ENCODE measurements around the gene GPHN.
"Not testable (repeated sequence)": the region's sequence is repeated elsewhere in the genome, so short reads cannot be mapped to it uniquely, and the experiment has no call there.

The GPHN gene

DNA sequence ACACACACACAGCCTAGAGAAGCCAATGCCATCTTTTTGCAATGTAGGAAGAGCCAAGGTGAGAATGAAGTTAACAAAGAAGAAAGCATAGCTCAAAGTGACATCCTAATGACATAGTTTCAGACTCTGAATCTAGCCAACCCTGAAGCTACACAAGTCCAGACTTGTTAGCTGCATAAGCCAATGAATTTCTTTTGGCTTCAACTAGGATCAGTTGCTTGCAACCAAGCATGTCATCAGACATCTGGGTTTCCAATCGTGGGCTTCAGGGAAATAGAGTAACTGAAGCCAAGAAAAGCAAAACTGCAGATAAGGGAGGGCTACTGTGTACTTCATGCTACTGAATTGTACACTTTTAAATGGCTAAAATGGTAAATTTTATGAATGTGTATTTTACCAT lies 4.4 kb upstream of the GPHN start:
- no peak for DNase-seq

DNA sequence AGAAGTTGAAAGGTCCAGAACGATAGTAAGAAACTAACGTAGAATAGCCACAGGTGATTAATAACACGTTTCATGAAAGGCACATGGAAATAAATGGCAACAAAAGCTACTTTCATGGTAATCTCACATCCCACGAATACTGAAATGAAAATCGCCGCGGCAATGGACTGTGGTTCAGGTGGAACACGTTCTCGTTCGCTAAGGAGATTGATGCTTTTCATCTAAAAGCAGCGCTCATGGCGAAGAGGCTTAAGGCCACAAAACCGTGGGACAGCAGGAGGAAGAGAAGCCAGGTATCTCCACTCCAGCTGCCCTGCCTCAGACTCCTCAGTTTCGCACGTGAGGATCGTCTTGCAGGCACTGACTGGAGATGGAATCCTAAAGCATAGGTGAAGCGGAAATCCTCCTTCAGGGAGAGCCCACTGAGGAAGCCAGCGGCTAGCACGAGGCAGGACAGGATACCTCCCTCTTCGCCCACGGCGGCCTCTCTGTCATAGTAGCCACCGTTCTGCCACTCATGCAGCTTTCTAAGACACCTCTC lies 696 bp upstream of the GPHN start:
- no peak for DNase-seq

DNA sequence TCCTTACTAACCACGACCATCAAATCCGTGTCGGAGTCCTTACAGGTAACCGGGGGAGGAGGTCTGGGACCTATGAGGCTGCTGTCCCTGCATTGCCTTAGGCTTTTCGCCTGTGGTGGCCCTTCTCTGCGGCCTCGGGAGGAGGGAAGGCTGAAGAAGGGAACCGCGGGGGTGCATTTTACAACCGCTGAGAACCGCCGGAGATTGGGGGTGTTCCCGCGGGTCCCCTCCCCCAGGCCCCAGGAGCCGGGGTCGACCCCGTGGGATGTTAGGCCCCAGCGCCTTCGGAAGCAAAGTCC lies 549 bp downstream of the GPHN start:
- no peak for DNase-seq

DNA sequence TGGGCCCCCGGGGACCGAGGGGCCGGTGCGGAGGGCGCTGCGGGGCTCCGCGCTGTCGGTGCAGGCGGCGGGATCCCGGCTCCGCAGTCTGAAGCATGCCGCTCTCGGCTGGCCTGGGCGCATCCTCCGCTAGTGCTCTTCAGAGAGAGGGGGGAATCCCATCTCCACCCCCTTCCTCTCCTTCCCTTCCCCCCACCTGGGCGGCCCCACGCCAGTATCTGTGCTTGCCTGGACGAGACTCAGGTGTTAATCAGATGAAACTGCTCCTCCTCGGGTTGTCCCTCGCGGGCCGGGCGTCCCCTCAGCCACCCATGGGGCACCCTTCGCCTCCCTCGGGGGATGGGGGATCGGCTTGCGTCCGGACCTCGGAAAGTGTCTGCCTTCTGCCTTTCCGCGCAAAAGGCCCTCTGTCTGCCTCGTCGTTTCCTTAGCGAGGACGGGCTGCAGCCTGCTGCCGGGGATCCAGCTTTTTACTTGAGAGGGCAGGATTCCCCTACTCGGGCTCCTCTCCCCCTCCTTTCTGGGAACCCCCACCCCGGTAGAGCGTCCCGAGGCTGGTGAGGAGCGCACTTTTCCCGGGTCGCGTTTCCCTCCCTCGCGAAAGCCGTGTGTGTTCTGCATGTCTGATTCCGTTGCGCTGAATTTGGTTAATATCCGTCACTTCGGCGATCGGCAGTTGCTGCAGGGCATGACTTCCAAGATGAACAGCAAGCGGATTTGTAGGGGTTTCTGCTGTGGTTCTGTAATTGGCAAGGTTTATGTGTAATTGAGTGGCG lies 1.1 kb downstream of the GPHN start:
- DNase-seq, result no peak

DNA sequence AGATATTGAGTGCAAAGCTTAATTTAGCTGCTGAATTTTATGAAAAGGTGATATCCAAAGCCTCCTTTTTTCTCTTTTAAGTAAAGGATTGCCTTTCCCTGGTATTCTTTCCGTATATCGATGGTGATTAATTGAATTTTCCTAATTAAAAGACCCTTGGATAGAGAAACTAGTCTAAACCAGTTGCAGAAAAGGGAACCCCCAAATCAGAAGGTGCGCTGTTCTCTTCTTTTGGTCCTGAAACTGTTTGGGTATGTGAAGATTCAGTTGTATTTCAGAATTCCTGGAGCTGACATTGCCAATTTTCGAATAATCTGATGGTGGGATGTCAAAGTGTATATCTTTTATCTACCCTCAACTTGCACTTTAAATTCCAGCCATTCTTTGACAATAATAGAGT lies 1.9 kb downstream of the GPHN start:
- DNase-seq, result no peak

DNA sequence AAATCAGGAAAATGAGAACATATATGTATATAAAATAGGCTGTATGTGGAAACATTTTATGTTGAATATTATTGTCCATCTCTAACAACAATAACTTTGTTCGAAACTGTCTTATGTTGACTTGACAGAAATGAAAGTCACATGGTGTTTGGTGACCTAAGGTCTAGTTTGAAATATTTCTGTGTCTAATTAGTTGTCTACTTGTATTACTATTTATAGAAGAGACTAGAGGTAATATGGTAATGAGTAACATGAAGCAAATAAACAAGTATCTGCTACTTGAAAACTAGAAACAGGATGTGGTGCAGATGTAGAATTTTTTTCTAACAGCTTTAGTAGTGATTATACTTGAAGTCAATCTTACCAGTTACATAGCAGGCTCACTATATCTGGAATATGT lies 3.9 kb downstream of the GPHN start:
- no peak for DNase-seq

DNA sequence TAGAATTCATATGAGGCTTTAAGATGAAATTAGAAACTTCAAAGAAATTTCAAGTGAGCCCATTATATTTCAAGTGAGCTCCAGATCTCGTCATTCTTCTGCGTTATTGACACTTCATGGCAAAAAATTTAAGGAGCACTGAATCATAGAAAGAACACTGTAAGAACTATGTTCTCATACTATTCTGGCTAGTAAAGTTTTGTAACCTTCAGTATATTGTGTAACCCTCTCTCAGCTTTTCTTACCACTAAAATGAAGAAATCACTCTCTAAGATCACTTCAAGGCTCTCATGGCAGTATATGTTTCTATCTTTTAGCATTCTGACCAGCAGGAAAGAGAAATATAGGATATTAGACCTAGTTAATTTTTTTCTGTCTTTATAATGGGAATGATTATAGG lies 6.3 kb downstream of the GPHN start:
- DNase-seq, result no peak

DNA sequence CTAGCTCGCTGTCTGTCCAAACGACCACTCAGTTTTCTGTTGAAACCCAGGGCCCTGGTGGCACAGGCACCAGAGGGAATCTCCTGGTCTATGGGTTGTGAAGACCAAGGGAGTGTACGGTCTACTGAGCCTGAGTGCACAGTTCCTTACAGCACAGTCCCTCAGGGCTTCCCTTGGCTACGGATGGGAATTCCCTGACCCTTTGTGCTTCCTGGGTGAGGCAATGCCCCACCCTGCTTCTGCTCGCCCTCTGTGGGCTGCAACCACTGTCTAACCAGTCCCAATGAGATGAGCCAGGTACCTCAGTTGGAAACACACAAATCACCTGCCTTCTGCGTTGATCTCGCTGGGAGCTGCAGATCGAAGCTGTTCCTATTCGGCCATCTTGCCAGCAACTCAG lies 22.6 kb downstream of the GPHN start:
- no peak for DNase-seq

DNA sequence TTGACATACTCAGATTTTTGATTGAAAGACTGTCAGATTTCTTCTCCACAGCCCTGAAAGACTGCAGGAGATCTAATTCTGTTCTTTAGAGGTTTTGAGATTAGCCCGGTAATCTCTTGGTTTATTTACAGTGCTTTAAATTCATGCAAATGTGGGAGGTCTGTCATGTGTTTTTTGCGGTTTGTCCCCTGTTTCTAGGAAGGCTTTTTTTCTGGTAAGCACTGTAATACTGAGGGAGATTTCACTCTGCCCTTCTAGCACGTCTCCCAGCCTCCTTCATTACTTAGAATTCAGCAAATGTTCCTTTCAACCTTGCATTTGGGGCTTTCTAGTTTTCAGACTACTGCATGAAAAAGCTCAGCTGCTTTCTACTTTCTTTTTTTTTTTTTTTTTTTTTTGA lies 31.1 kb downstream of the GPHN start:
- DNase-seq, result no peak

DNA sequence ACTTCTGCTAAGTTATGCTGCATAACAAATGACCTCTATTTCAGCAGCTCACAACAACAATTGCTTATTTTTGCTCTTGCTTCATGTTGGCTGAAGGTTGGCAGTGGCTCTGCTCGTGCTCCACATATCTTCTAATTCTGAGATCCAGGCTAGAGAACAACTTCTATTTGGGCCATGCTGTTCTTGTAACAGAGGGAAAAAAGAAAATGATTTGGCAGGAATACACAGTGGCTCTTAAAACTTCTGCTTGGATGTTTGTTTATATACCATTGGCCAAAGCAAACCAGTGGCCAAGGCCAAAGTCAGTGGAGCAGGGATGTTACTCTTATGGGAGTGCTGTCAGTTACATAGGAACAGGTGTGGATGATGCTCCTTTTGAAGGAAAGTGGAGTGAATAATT lies 32.1 kb downstream of the GPHN start:
- no peak for DNase-seq

DNA sequence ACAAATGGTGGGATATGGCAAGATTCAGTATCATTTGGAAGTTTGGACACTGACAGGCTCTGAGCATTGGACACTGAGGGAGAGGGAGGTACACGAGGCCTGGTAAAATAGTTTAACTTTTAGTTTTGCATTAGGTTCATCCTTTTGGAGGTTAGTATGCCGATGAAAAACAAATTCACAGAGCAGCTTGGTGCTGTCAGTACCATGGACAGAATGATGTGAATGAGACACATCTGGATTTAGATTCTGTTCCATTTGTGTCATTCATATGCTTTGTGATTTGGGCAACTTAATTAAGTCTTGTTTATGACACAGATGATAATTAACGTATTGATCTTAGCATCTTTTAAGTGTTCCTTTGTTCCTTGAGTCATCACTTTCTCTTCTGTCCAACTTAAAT lies 33.7 kb downstream of the GPHN start:
- no peak for DNase-seq

DNA sequence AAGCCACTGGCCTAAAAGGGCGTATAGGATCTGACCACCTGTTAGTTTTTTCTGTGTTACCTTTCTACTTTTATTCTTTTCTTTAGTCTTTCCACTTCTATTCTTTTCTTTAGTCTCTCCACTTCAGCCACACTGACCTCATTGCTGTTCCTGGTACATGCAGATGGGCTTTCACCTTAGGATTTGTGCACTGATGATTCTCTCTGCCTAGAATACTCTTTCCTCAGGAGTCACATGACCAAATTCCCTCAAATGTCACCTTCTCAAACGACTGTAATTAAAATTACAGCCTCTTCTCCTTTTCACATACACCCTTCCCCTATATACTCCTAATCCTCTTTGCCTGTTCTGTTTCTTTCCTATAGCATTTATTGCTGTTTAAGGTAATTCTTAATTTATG lies 36.0 kb downstream of the GPHN start:
- no peak for DNase-seq

DNA sequence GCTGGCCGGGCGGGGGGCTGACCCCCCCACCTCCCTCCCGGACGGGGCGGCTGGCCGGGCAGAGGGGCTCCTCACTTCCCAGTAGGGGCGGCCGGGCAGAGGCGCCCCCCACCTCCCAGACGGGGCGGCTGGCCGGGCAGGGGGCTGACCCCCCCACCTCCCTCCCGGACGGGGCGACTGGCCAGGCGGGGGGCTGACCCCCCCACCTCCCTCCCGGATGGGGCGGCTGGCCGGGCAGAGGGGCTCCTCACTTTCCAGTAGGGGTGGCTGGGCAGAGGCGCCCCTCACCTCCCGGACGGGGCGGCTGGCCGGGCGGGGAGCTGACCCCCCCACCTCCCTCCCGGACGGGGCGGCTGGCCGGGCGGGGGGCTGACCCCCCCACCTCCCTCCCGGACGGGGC lies 37.2 kb downstream of the GPHN start:
- DNase-seq, result not testable (repeated sequence)

DNA sequence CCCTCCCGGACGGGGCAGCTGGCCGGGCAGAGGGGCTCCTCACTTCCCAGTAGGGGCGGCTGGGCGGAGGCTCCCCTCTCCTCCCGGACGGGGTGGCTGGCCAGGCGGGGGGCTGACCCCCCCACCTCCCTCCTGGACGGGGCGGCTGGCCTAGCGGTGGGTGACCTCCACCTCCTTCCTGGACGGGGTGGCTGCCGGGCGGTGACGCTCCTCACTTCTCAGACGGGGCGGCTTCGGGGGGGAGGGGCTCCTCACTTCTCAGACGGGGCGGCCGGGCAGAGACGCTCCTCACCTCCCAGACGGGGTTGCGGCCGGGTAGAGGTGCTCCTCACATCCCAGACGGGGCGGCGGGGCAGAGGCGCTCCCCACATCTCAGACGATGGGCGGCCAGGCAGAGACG lies 37.8 kb downstream of the GPHN start:
- DNase-seq, result not testable (repeated sequence)

DNA sequence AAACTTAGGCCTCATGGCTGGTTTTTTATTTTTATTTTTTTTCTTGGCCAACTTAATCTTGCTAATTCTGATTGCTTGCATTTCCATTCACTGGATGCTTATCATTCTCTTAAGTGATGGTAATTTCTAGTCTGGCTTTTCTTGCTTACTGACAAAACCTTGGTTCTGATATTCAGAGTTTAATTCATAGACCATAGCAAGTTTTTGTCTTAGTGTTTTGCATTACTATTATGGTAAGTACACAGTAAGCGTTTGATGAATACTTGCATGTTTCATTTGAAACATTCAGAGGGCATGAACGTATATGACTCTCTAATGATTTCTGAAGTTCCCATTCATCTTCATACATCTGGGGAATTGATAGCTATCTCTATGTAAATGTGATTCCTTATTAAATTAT lies 55.8 kb downstream of the GPHN start:
- no peak for DNase-seq

DNA sequence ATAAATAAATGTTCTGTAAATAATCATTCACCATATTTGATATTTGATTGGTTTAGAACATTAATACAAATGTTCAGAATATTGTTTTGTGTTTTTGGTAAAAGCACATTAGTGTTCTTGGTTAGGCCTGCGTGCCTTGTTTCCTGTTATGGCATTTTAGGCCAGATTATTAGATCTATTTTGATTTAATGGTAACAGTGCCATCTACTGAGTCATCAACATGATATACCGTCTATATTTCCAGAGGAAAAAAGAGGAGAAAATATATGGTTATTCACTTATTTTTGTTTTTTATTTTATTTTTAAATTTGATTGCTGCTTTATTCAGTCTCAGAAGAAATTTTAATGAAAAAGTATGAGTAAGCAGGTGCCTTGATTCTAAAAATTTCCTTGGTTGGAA lies 60.3 kb downstream of the GPHN start:
- no peak for DNase-seq

DNA sequence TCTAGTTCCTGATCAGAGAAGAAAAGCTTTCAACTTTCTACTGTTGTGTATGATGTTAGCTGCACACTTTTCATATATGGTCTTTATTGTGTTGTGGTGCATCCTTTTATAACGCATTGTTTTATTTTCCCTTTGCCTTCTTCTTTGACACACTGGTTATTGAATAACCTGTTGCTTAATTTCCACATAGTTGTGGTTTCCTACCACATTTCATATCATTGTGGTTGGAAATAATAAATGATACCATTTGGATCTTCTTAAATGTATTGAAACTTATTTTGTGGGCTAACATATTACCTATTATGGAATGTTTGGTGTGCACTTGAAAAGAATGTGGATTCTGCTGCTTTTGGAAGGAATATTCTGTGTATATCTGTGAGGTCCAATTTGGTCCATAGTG lies 64.9 kb downstream of the GPHN start:
- no peak for DNase-seq

DNA sequence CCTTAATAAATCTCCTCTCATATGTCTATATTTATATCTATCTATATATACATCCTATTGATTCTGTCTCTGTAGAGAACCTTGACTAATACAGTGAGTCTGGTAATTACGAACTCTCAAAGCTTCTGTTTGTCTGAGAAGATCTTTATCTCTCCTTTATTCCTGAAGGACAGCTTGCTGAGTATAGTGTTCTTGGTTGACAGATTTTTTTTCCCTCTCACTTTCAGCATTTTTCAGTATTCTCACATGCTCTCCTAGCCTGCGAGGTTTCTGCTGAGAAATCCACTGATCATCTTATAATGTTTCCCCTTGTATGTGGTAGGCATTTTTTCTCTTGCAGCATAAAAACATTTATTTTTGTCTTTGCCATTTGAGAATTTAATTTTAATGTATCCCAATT lies 67.1 kb downstream of the GPHN start:
- no peak for DNase-seq

DNA sequence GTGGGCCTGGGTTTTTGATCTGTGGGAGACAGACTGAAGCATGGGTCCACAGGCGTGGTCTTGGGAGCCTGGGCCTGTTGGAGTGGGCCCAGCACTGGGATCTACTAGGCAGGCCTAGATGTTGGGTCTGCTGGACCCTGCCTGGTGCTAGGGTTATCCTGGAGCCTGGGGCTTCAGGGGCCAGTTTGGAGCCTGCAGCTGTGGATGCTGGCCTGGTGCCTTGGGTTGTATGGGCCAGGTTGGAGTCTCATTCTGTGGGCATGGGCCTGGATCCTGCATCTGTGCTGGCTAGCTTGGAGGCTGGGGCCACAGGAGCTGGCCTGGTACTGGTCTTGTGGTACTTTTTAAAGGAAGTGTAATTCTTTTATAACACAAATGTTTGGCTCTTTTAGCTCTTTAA lies 68.0 kb downstream of the GPHN start:
- no peak for DNase-seq

DNA sequence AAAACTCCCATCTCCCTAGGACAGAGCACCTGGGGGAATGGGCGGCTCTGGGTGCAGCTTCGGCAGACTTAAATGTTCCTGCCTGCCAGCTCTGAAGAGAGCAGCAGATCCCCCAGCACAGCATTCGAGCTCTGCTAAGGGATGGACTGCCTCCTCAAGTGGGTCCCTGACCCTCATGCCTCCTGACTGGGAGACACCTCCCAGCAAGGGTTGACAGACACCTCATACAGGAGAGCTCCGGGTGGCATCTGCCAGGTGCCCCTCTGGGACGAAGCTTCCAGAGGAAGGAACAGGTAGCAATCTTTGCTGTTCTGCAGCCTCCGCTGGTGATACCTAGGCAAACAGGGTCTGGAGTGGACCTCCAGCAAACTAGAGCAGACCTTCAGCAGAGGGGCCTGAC lies 79.8 kb downstream of the GPHN start:
- DNase-seq, result not testable (repeated sequence)

DNA sequence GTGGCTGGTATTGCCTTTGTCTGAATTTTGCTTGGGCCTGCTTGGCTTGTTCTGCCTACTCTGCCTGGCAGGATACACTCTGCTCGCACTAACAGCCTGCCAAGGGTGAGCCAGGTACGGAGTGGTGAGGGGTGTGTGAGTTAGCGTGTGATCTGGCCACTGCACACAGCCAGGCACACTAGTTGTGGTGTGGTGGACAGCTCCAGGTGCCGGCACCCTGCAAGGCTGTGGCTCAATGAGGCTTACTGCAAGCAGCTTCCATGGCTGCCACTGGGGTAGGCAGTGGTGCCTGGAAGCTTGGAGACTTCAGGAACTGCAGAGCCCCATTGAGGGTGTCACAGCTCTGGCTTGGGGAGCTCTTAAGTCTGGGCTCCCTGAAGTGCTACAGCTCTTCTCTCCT lies 87.4 kb downstream of the GPHN start:
- no peak for DNase-seq

DNA sequence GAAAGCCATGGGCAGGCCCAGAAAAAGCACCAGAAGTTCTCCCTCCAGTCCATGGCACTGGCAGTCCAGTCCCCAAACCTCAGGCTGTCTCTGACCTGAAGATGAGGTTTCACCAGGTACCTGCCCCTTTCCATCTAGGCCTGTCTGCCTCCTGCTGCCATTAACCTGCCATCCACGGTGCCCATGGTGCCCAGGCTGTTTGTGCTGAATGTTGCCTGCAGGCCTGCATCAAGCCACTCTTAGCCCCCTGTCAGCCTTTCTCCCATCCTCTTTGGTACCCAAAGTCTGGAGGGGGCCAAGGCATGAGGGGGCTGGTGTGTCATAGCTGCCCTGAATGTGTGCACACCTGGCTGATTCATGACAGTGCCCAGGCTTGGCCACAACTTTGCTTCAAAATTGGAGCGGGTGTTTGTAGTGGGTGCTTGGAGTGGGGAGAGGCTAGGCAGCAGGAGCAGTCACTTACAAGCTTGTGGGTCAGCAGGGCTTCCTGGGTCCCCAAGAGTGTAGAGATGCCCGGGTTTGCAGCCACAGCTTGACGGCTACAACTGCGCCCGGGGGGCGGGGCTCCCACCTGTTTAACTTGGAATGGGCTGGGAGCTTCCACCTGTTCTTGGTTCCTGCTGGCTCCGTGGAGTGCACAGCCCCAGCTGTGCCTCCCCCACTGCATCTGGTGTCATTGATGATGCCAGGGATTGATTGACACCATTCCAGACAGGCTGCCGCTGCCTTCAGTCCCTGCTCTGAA lies 88.5 kb downstream of the GPHN start:
- no peak for DNase-seq

DNA sequence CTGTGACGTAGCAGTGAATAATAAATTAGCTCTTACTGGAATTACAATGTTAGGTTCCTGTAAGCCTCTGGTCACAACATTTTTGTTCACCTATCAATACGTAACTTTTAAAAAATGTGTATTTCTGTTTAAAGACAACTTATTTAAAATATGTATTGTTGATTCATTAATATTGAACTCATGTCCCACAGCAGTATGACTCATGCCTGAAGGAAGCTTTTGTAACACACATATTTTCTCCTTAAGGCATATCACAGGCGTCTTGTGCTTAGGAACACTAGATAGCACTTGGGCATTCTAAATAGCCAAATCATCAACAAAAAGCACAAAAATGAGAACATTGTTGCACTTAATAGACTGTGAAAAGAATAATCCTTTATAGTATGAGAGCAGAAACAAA lies 92.5 kb downstream of the GPHN start:
- DNase-seq, result no peak

DNA sequence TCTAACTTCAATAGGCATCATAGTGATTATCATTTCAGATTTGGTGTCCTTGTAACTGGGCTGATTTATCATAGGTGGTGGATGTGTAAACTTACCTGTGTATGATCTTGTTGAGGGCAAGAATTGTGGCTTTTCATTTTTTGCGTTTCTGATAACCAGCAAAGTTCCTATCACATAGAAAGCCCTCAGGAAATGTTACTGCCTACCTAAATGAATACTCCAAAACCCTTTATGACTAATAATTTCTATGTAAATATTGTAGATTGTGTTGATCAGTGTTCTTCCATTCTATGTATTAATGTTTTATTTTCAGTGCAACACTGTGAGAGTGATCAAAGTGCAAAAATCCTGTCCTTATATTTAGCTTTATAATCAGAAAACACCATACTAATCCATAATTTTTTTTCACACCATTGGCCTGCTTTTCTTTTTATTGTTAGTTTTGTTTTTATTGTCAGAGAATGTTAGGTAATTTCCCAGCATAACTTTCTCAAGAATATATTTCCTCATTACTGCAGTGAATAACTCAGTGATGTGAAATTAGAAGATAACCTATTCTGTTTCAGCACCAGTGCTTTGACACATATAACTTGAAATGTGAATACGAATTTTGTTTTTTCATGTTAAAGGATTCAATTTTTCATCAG lies 94.1 kb downstream of the GPHN start:
- DNase-seq, result no peak

All from NCI-H1930 (cell line).